ENCODE measurements around the gene SERTAD3. TPM values are rescaled to one million over a fixed set of nuclear protein-coding genes. Genes with fewer than 3 reads are reported as not detected.
"Not testable (repeated sequence)": the region's sequence is repeated elsewhere in the genome, so short reads cannot be mapped to it uniquely, and the experiment has no call there.

SERTAD3 gene
- total RNA-seq, 1 donor: 20.7 TPM

DNA sequence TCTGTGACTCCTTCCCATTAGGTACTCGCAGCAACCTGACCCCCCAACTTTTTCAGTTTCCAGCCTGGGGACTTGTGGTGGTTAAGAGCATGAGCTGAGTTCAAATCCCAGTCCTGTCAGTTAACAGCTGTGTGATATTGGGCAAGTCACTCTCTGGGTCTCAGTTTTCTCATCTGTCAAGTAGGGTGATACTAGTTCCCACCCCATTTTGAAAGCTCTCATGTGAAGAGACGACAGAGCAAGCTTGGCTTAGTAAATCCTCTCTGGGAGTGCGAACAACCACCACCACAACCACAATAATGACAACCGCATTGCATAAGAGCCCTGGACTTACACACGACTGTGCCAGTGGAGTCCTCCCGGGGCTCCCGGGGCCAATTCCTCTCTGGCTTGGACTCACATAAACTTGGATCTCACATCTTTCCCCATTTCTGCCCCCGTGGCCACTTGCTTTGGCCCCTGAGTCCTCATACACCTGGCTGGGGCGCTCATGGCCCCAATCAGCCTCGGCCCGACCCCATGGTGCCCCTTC lies 21.0 kb upstream of the SERTAD3 start:
- H3K4me1 ChIP-seq (ENCODE audit: insufficient read depth, low read length): peaks cover 64% of the 10 kb centered on the region

DNA sequence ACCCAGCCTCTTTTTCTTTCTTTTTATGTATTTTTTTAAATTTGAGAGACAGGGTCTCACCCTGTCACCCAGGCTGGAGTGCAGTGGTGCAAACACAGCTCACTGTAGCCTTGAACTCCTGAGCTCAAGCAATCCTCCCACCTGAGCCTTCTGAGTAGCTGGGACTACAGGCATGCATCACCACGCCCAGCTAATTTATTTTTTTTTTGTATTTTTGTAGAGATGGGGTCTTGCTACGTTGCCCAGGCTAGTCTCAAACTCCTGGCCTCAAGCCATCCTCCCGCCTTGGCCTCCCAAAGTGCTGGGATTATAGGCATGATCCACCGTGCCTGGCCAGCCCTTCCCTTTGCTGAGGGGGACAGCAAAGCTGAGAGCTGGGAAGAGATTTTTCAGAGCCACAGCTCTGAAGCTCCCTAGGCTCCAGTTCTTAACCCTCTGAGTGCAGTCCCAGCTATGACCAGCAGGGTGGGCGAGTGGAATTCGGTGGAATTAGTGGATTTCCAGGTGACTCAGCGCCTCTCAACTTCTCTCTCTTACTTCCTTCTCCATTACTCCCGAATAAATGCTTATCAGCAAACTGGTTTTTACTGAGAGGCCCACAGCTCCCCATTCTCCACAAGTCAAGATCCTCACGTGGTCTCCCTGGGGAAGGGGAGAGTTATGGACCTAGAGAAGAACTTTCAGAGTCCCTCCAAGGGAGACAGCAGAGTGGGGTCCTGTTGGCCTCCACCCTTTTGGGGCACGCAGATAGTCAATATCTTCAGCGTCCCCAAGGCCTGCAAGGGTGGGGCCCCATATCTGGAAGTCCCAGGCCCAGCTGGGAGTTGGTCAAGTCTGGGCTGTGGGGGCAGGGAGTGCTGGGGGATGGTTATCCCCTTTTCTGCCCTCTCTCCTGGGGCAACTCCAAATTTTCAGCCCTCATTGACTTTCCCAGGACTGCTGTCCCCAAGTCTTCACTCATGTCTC lies 20.2 kb upstream of the SERTAD3 start:
- H3K27me3 ChIP-seq (ENCODE audit: insufficient read depth, low read length): peaks cover 13% of the 10 kb centered on the region

More for the DNA sequence above, 21.0 kb upstream of the SERTAD3 start:
- Histone ChIP-seq H3K27me3 (ENCODE audit: insufficient read depth, low read length) (peaks cover 13% of the 10 kb centered on the region), H3K4me3 (ENCODE audit: low read length) (peak overlapping the region; percentile 46), H3K9me3 (ENCODE audit: low read depth, low read length) (no peaks in the 10 kb centered on the region)

DNA sequence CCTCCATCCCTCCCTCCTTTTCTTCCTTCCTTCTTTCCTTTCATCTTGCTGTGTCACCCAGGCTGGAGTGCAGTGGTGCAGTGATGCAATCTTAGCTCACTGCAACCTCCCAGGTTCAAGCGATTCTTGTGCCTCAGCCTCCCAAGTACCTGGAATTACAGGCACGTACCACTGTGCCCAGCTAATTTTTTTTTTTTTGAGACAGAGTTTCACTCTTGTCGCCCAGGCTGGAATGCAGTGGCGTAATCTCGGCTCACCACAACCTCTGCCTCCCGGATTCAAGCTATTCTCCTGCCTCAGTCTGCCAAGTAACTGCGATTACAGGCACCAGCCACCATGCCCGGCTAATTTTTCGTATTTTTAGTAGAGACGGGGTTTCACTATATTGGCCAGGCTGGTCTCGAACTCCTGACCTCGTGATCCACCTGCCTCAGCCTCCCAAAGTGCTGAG lies 19.5 kb upstream of the SERTAD3 start:
- peaks cover 64% of the 10 kb centered on the region for H3K4me1 ChIP-seq (ENCODE audit: insufficient read depth, low read length)

More for the DNA sequence above, 20.2 kb upstream of the SERTAD3 start:
- peaks cover 64% of the 10 kb centered on the region for H3K4me1 ChIP-seq (ENCODE audit: insufficient read depth, low read length)
- no peaks in the 10 kb centered on the region for H3K9me3 ChIP-seq (ENCODE audit: low read depth, low read length)
- peak overlapping the region; percentile 46 for H3K4me3 ChIP-seq (ENCODE audit: low read length)

DNA sequence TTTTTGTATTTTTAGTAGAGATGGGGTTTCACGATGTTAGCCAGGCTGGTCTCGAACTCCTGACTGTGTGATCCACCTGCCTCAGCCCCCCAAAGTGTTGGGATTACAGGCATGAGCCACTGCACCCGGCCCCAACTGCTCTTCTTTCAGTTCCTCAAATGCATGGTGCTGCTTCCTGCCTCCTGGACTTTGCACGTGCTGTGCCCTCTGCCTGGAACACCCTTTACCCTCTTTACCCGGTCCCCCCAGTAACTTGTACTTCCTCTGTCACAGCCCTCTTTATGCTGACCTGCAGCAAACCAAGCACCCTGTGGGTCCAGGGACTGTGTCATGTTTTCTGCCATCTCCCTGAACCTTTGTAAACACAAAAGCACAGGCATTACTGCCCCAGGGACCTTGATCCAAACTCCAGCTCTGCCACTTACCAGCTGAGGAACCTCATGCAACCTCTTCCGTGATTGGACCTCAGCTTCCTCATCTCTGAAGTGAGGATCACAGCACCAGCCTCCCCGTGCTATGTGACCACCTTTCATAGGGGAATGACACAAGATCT lies 17.6 kb upstream of the SERTAD3 start:
- Histone ChIP-seq H3K4me3 (ENCODE audit: low read length) (no peak overlapping the region), H3K27me3 (ENCODE audit: insufficient read depth, low read length) (peaks cover 4% of the 10 kb centered on the region), H3K9me3 (ENCODE audit: low read depth, low read length) (no peaks in the 10 kb centered on the region), H3K4me1 (ENCODE audit: insufficient read depth, low read length) (peaks cover 58% of the 10 kb centered on the region)

More for the DNA sequence above, 19.5 kb upstream of the SERTAD3 start:
- H3K4me3 ChIP-seq (ENCODE audit: low read length); H3K9me3 ChIP-seq (ENCODE audit: low read depth, low read length): not testable (repeated sequence)
- peaks cover 13% of the 10 kb centered on the region for H3K27me3 ChIP-seq (ENCODE audit: insufficient read depth, low read length)

DNA sequence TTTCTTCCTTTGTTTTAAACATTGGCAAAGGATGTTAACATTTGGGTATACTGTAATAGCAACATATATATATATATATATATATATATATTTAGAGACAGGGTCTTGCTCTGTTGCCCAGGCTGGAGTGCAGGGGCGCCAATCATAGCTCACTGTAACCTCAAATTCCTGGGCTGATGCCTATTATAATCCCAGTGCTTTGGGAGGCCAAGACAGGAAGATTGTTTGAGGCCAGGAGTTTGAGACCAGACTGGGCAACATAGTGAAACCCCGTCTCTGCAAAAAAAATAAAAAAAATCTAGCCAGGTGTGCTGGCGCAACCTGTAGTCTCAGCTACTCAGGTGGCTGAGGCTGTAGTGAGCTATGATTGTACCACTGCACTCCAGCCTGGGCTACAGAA lies 16.1 kb upstream of the SERTAD3 start:
- no peaks in the 10 kb centered on the region for H3K9me3 ChIP-seq (ENCODE audit: low read depth, low read length)
- no peaks in the 10 kb centered on the region for H3K27me3 ChIP-seq (ENCODE audit: insufficient read depth, low read length)
- peaks cover 44% of the 10 kb centered on the region for H3K4me1 ChIP-seq (ENCODE audit: insufficient read depth, low read length)
- H3K4me3 ChIP-seq (ENCODE audit: low read length): no peak overlapping the region

DNA sequence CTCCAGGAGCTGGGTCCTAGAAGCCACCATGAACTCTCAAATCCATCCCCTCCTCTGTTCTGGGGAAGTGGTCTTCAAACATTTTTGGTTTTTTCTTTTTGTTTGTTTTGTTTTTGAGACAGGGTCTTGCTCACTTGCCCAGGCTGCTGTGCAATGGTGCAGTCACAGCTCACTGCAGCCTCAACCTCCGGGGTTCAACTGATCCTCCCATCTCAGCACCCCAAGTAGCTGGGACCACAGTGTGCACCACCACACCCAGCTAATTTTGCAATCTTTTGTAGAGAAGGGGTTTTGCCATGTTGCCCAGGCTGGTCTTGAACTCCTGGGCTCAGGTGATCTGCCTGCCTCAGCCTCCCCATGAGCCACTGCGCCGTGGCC lies 14.5 kb upstream of the SERTAD3 start:
- Histone ChIP-seq H3K4me3 (ENCODE audit: low read length) (no peak overlapping the region), H3K27me3 (ENCODE audit: insufficient read depth, low read length) (no peaks in the 10 kb centered on the region), H3K9me3 (ENCODE audit: low read depth, low read length) (no peaks in the 10 kb centered on the region), H3K4me1 (ENCODE audit: insufficient read depth, low read length) (peaks cover 28% of the 10 kb centered on the region)

DNA sequence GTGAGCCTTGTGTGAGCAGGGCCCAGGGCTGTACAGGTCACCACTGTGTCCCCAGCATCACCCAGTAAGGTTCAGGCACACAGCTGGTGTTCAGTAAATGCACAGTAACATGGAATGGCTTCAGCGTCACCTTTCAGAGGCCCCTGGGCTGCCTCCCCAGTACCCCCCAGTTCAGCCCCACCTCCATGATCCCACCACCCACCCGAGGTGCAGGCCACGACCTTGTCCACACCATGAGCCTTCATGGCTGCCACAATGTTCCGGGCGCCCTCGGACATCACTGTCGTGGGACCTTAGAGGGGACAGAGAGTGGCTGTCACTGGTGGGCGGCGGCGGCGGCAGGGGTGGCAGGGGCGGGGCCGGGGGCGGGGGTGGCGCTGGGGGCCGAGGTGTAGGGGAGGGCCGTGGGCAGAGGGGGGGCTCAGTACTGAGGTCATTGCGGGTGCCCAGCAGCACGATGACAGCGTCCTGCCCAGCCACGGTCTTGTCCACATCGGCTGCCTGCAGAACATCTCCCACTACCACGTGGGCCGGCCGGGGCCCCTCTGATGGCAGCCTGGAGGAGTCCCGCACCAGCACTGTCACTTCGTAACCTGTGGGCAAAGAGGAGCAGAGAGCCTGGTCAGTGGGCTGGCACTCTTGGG lies 13.9 kb upstream of the SERTAD3 start:
- no peak overlapping the region for H3K4me3 ChIP-seq (ENCODE audit: low read length)
- peaks cover 25% of the 10 kb centered on the region for H3K4me1 ChIP-seq (ENCODE audit: insufficient read depth, low read length)
- H3K9me3 ChIP-seq (ENCODE audit: low read depth, low read length): no peaks in the 10 kb centered on the region
- no peaks in the 10 kb centered on the region for H3K27me3 ChIP-seq (ENCODE audit: insufficient read depth, low read length)

DNA sequence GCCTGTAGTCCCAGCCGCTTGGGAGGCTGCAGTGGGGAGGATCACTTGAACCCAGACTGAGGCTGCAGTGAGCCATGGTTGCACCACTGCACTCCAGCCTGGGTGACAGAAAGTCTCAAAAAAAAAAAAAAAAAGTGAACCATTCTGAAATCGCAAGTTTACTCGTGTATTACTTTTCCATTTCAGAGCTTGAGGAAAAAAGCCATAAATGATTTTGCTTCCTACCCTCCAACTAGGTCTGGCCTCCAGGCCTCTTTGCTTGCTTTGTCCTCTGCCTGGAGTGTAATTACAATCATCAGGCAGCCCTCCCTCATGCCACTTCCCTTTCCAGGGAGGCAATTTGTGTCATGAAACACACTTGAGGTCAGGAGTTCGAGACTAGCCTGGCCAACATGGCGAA lies 12.9 kb upstream of the SERTAD3 start:
- H3K27me3 ChIP-seq (ENCODE audit: insufficient read depth, low read length): no peaks in the 10 kb centered on the region
- peaks cover 15% of the 10 kb centered on the region for H3K4me1 ChIP-seq (ENCODE audit: insufficient read depth, low read length)
- H3K4me3 ChIP-seq (ENCODE audit: low read length): no peak overlapping the region
- no peaks in the 10 kb centered on the region for H3K9me3 ChIP-seq (ENCODE audit: low read depth, low read length)

DNA sequence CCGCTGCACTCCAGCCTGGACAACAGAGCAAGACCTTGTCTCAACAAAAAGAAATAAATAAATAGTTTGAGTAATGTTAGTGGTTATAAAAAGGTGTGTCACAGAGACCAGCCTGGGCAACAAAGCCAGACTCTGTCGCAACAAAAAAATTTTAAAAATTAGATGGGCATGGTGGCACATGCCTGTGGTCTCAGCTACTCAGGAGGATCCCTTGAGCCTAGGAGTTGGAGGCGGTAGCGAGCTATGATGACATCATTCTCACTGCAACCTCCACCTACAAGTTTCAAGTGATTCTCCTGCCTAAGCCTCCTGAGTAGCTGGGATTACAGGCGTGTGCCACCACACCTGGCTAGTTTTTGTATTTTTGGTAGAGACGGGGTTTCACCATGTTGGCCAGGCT lies 9.8 kb upstream of the SERTAD3 start:
- H3K9me3 ChIP-seq (ENCODE audit: low read depth, low read length); H3K4me1 ChIP-seq (ENCODE audit: insufficient read depth, low read length); H3K27me3 ChIP-seq (ENCODE audit: insufficient read depth, low read length); H3K4me3 ChIP-seq (ENCODE audit: low read length): not testable (repeated sequence)

DNA sequence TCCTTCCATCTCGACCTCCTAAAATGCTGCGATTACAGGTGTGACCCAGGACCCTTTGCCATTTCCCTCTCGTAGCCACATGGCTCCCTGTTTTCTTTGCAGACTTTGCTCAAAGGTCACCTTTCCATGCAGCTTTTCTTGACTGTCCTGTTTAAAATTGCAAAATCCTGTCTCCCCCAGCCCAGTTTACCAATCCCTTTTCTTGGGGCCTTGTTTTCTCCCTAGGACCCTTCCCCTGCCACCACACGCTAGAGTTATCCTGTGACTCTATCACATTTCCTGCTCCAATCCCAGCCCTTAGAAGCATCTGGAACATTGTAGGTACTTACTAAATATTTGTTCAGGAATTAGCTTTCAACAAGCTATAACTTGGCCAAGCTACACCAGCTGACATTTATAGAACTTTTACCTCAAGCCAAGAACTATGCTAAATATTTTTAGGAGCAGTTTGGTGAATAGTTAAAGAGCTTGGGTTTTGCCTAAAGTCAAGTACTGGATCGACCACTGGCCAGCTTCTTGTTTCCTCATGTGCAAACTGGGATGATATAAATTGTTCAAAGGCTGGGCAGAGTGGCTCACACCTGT lies 9.1 kb upstream of the SERTAD3 start:
- H3K4me1 ChIP-seq (ENCODE audit: insufficient read depth, low read length): no peaks in the 10 kb centered on the region
- H3K4me3 ChIP-seq (ENCODE audit: low read length): no peak overlapping the region
- H3K9me3 ChIP-seq (ENCODE audit: low read depth, low read length): no peaks in the 10 kb centered on the region
- no peaks in the 10 kb centered on the region for H3K27me3 ChIP-seq (ENCODE audit: insufficient read depth, low read length)

DNA sequence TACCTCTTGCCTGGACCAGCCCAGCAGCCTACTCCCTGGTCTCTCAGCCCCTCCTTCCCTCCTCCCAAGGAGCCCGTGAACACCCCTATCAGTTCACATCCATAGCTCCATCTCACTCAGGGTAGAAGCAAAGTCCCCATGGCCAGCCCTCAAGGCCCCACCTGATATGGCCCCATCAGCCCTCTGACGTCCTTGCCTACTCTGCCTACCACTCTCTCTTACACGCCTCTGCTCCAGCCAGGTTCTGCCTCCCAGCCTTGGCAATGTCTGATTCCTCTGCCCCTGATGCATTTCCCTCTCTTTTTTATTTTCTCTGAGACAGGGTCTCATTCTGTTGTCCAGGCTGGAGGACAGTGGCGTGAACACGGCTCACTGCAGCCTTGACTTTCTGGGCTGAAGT lies 7.9 kb upstream of the SERTAD3 start:
- Histone ChIP-seq H3K4me1 (ENCODE audit: insufficient read depth, low read length) (no peaks in the 10 kb centered on the region), H3K9me3 (ENCODE audit: low read depth, low read length) (no peaks in the 10 kb centered on the region), H3K4me3 (ENCODE audit: low read length) (no peak overlapping the region), H3K27me3 (ENCODE audit: insufficient read depth, low read length) (no peaks in the 10 kb centered on the region)

DNA sequence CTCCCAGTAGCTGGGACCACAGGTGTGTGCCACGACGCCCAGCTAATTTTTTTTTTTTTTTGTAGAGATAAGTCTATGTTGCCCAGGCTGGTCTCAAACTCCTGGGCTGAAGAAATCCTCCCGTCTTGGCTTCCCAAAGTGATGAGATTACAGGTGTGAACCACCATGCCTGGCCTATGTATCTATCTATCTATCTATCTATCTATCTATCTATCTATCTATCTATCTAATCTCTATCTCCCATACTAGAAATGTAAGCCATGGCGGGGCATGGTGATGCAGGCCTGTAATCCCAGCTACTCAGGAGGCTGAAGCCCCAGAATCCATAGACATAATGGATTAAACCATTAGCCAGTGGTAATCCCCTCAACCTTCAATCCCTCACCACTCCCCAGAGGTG lies 6.5 kb upstream of the SERTAD3 start:
- no peaks in the 10 kb centered on the region for H3K9me3 ChIP-seq (ENCODE audit: low read depth, low read length)
- no peaks in the 10 kb centered on the region for H3K27me3 ChIP-seq (ENCODE audit: insufficient read depth, low read length)

DNA sequence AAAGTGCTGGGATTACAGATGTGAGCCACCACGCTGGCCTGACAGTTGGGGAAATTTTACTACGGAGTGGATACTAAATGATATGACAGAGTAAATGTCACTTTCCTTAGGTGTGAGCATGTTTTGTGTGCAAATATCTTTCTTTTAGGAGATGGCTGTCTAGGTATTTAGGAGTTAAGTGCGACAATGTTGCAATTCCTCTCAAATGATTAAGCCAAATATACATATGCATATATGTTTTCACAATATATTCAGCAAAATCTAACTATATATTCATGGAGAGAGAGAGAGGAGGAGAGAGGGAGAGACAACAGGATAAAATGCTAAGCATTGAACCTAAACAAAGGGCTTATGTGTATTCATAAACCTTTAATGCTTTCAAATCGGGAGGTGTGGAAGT lies 5.4 kb upstream of the SERTAD3 start:
- H3K9me3 ChIP-seq (ENCODE audit: low read depth, low read length): no peaks in the 10 kb centered on the region
- H3K4me3 ChIP-seq (ENCODE audit: low read length): no peak overlapping the region
- no peaks in the 10 kb centered on the region for H3K27me3 ChIP-seq (ENCODE audit: insufficient read depth, low read length)
- H3K4me1 ChIP-seq (ENCODE audit: insufficient read depth, low read length): peaks cover 5% of the 10 kb centered on the region

More for the DNA sequence above, 6.5 kb upstream of the SERTAD3 start:
- Histone ChIP-seq H3K4me1 (ENCODE audit: insufficient read depth, low read length) (no peaks in the 10 kb centered on the region), H3K4me3 (ENCODE audit: low read length) (no peak overlapping the region)

DNA sequence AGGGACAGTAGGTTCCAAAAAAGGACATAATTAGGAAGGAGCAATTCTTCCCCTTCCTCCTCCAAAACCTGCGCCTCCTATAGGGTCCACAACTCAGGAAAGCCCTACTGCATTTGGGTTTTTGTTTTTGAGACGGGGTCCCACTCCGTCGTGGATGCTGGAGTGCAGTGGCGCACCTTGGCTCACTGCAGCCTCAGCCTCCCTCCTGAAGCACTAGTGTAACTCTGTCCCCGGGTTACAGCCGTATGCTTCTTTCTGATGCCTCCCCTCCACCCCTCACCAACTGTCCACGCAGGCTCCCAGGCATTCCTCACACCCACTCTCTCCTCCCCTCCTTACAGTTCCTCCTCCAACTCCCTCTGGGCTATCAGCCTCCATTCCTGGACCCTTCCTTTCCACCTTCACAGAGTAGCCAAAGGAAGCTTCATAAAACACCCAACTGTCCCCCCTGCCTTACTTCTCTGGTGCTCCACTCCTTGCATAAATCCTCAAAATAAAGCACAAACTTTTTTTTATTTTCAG lies 2.2 kb upstream of the SERTAD3 start:
- peaks cover 21% of the 10 kb centered on the region for H3K4me1 ChIP-seq (ENCODE audit: insufficient read depth, low read length)
- no peaks in the 10 kb centered on the region for H3K9me3 ChIP-seq (ENCODE audit: low read depth, low read length)
- no peaks in the 10 kb centered on the region for H3K27me3 ChIP-seq (ENCODE audit: insufficient read depth, low read length)
- H3K4me3 ChIP-seq (ENCODE audit: low read length): no peak overlapping the region
